ENCODE results near the gene NFILZ.

DNA sequence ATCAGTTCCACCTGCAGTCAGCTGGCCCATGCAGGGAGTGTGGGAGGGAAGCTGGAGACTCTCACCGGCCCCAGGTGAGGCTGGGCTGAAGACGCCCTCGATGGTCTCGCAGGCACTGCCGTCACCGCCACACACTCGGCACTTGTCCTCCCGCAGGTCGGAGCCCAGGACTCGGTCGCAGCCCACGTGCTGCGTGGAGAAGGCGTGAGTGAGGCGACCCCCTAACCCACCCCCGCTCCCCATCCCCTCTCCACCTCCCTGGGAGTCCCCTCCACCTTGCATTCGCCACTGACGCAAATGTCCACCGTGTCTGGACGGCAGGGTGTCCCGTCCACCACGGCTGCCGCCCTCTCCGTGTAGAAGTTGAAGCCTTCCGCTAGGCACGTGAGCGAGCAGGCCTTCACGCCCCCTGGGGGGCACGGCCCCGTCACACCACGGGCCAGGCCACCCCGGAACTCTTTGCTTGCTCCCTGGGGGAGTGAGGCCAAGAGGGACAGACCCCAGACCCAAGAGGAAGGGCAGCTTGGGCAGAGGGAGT lies 41.2 kb upstream of the NFILZ start:
- no peak for TF ChIP-seq HOXA7 (CRISPR knock-in tag; IDR thresholded peaks at IDR 0.05; ENCODE audit: borderline replicate concordance)
- TF ChIP-seq, protein P1, sequence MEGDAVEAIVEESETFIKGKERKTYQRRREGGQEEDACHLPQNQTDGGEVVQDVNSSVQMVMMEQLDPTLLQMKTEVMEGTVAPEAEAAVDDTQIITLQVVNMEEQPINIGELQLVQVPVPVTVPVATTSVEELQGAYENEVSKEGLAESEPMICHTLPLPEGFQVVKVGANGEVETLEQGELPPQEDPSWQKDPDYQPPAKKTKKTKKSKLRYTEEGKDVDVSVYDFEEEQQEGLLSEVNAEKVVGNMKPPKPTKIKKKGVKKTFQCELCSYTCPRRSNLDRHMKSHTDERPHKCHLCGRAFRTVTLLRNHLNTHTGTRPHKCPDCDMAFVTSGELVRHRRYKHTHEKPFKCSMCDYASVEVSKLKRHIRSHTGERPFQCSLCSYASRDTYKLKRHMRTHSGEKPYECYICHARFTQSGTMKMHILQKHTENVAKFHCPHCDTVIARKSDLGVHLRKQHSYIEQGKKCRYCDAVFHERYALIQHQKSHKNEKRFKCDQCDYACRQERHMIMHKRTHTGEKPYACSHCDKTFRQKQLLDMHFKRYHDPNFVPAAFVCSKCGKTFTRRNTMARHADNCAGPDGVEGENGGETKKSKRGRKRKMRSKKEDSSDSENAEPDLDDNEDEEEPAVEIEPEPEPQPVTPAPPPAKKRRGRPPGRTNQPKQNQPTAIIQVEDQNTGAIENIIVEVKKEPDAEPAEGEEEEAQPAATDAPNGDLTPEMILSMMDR (tag by site-specific recombination; IDR thresholded peaks at IDR 0.05): no peak

Measured in HEK293 (cell line).